PFSK-1 (cell line): ENCODE results near the gene ACER2.

Experiments
- FOXP2 ChIP-seq: optimal IDR thresholded peaks from 2 replicates; pipeline ENCODE3; 2011; ENCODE audit warnings: borderline replicate concordance, control low read depth, inconsistent platforms; ENCODE audit not compliant: insufficient read depth; ENCODE audit errors: extremely low read length, extremely low read depth
- POLR2AphosphoS5 ChIP-seq: IDR thresholded peaks from 2 replicates; pipeline ENCODE4 v1.6.1; 2012; ENCODE audit warnings: low read depth, mild to moderate bottlenecking, control low read depth, low read length, moderate library complexity
- SIN3A ChIP-seq: IDR thresholded peaks from 2 replicates; pipeline ENCODE4 v1.6.1; 2012; ENCODE audit warnings: mild to moderate bottlenecking, low read length, moderate library complexity, borderline replicate concordance; ENCODE audit not compliant: insufficient read depth
- TAF1 ChIP-seq: IDR thresholded peaks from 2 replicates; pipeline ENCODE4 v1.6.1; 2012; ENCODE audit warnings: low read length, control low read depth, borderline replicate concordance; ENCODE audit not compliant: insufficient read depth
- TF ChIP-seq, protein P1 (sequence below), 2 experiments: IDR thresholded peaks; 2 replicates each; pipeline versions ENCODE4 v1.6.1 to v1.8.0; 2011 to 2012; ENCODE audit warnings: low read depth in 2 of 2, low read length in 2 of 2, control low read depth in 1 of 2, inconsistent platforms in 1 of 2, mild to moderate bottlenecking in 1 of 2, moderate library complexity in 1 of 2; ENCODE audit not compliant: insufficient read depth in 1 of 2

ACER2 gene

DNA sequence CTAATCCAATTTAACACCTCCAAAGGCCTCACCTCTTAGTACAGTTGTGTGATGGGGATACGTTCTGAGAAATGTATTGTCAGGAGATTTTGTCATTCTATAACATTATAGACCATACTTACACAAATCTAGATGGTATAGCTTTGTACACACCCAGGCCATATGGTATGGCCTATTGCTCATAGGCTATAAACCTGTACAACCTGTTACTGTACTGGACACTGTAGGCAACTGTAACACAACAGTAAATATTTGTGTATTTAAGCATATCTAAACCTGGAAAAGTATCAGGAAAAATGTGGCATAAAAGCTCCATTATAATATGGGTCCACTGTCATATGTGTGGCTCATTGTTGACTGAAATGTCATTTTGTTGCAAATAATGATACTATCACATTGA is 12.1 kb downstream of the ACER2 start:
- TF ChIP-seq POLR2AphosphoS5: no peak

DNA sequence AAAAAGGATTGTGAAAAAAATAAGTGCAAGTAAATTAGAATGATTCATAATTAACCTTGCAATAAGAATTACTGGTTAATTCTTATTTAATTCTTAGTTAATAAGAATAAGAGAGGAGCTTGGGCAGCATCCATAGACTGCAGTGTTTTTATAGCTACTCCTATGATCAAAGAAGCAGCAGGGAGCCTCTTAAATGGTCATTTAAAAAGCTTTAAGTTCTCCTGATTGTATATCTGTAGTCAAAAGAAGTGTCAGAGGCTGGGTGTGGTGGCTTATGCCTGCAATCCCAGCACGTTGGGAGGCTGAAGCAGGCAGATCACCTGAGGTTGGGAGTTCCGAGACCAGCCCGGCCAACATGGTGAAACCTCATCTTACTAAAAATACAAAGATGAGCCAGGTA is 14.4 kb downstream of the ACER2 start:
- TF ChIP-seq, protein P1, sequence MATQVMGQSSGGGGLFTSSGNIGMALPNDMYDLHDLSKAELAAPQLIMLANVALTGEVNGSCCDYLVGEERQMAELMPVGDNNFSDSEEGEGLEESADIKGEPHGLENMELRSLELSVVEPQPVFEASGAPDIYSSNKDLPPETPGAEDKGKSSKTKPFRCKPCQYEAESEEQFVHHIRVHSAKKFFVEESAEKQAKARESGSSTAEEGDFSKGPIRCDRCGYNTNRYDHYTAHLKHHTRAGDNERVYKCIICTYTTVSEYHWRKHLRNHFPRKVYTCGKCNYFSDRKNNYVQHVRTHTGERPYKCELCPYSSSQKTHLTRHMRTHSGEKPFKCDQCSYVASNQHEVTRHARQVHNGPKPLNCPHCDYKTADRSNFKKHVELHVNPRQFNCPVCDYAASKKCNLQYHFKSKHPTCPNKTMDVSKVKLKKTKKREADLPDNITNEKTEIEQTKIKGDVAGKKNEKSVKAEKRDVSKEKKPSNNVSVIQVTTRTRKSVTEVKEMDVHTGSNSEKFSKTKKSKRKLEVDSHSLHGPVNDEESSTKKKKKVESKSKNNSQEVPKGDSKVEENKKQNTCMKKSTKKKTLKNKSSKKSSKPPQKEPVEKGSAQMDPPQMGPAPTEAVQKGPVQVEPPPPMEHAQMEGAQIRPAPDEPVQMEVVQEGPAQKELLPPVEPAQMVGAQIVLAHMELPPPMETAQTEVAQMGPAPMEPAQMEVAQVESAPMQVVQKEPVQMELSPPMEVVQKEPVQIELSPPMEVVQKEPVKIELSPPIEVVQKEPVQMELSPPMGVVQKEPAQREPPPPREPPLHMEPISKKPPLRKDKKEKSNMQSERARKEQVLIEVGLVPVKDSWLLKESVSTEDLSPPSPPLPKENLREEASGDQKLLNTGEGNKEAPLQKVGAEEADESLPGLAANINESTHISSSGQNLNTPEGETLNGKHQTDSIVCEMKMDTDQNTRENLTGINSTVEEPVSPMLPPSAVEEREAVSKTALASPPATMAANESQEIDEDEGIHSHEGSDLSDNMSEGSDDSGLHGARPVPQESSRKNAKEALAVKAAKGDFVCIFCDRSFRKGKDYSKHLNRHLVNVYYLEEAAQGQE (IDR thresholded peaks at IDR 0.05; ENCODE audit: insufficient read depth in 1 of 2, low read depth in 2 of 2, low read length in 2 of 2): no peak
- no peak for TF ChIP-seq SIN3A

DNA sequence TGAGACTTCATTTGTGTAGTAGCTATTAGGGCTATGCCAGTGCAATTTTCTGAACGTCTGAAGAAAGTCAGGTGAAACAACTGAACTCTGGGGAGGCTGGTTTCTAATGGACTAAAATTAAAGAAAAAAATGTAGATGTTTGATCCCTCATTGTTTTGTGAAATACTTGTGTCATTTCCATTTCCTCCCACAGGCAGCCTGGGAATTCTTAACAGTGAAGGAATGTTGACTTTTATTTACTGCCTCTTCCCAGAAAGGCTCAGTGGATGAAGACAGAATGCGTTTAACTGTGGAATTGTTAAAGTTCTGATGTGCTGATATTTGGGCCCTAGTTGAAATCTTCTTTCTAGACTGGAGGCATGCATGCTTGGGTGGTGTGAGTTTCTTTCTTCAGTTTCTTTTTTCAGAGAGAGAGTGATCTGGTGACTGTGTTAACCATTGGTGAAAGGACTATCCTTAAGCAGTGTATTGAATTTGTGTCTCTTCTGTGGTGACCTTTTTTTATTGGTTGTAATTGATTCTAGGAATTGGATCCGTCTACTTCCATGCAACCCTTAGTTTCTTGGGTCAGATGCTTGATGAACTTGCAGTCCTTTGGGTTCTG is 15.5 kb downstream of the ACER2 start:
- no peak for TF ChIP-seq TAF1
- no peak for TF ChIP-seq SIN3A
- TF ChIP-seq POLR2AphosphoS5: no peak
- TF ChIP-seq, protein P1 (IDR thresholded peaks at IDR 0.05; ENCODE audit: insufficient read depth in 1 of 2, low read depth in 2 of 2, low read length in 2 of 2): no peak
- TF ChIP-seq FOXP2: no peak

DNA sequence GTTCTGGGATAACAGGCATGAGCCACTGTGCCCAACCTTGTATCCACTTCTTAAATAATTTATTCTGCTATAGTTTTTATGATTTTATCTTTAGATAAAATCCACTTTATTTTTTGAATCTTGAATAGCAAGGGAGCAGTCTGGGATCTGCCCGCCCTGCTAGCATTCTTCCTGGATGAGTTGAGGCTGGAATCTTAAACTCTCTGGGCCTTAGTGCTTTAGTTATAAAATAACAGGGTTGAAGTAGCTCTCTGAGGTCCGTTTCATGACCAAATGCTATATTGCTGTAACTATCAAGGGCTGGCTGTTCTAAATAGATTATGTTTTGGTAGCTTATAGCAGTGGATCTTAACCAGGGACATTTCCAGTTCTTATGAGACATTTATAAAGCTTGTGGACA is 20.8 kb downstream of the ACER2 start:
- no peak for TF ChIP-seq POLR2AphosphoS5

DNA sequence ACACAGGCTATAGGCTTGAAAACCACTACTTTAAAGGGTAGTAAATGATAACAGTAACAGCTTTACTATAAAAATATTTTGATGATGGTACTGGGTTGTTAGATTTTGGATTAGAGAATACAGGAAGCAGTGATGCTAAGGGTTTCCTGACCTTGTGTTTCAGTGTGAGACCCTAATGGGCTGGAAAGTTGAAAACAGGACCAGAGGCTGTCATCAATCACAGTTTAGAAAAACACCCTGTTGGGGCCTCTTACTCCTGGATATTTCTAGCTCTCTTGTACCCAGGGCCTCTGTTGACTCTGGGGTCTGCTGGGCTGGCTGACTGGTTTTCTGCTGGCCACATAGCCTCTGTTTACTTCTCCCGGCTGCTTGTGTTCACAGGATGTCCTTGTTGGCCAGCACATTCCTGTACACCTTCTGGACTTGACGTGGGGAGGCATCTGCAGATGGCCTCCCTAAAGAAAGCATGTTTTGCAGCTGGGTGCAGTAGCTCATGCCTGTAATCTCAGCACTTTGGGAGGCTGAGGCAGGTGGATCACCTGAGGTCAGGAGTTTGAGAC is 21.5 kb downstream of the ACER2 start:
- no peak for TF ChIP-seq SIN3A
- no peak for TF ChIP-seq POLR2AphosphoS5
- TF ChIP-seq FOXP2: no peak
- no peak for TF ChIP-seq TAF1
- TF ChIP-seq, protein P1 (IDR thresholded peaks at IDR 0.05; ENCODE audit: insufficient read depth in 1 of 2, low read depth in 2 of 2, low read length in 2 of 2): no peak

DNA sequence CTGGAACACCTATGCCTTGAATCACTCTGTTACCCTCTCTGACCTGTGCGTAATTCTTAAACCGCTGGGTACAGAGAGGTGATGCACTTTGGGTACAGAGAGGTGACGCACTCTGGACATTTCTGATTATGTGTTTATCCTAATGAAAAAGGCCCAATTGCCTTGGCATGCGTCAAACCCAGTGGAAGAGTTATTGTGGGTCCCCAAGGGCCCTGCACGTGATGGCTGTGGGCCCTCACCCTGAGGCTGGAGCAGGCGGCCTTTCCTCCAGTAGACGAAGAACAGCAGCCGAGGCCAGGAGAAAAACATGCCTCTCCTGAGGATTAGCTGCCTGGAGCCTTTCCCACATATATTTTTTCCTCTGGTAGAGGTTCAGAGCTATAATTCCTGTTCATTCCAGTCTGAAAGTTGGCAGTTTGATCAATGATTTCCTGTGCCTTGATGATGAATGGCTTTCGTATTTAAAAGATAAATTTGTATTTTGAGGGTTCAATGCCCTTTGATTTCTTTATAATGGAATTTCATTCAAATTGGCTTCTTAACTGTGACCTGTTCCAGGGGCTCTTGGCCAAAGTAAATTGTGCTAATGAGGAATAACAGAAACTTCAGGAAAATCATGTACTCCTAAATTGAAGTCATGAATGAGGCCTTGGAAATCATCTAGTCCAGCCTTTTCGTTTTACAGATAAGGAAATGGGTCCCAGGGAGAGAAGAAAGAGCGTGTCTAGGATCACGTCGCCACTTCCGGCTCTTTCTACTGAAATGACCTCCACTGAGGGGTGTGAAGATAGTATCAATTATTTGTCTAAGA is 22.8 kb downstream of the ACER2 start:
- TF ChIP-seq SIN3A (peak; percentile 36; the same call in 1 of the 2 replicates), POLR2AphosphoS5 (no peak)

DNA sequence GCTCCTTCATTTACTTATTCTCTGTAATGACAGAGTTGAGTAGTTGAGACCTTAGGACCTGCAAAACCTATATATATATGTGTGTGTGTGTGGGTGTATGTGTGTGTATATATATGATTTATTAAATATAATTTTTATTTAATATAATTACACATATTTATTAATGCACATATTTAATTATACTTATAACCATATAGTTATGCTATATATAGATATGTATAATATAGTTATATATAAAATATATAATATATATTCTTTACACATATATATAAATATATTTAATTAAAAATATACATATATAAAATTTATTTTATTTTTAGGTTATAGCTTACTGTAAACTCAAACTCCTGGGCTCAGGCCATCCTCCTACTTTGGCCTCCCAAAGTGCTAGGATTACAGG is 23.7 kb downstream of the ACER2 start:
- no peak for TF ChIP-seq TAF1
- TF ChIP-seq POLR2AphosphoS5: no peak
- no peak for TF ChIP-seq FOXP2
- TF ChIP-seq SIN3A: no peak
- TF ChIP-seq, protein P1 (IDR thresholded peaks at IDR 0.05; ENCODE audit: insufficient read depth in 1 of 2, low read depth in 2 of 2, low read length in 2 of 2): no peak
